Right hindlimb (tissue), 1 donor: Measurements from ENCODE around the gene LRRC75A.
"Not testable (repeated sequence)": the region's sequence is repeated elsewhere in the genome, so short reads cannot be mapped to it uniquely, and the experiment has no call there.

Experiments used
- DNase-seq: peaks from one replicate; pipeline ENCODE4 v3.0.0-alpha.2; 2018

Gene LRRC75A

DNA sequence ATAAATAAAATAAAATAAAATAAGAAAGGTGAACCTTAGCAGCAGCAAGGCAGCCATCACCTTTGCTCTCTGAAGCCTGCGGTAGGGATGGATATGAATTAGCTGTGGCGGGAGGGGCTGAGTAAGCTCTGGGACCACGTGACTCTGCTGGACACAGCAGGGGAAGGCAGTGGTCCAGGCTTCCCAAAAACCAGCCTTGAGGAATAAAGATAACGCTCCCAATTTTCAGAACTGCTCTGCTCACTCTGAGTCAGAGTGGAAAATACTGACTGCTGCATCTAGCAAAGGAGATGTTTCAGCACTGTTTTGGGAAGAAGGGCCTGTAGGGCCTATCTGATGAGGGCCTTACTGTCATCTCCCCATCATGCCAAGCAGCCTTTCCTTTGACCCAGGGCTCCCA lies 96.1 kb downstream of the LRRC75A start:
- not testable (repeated sequence) for DNase-seq

DNA sequence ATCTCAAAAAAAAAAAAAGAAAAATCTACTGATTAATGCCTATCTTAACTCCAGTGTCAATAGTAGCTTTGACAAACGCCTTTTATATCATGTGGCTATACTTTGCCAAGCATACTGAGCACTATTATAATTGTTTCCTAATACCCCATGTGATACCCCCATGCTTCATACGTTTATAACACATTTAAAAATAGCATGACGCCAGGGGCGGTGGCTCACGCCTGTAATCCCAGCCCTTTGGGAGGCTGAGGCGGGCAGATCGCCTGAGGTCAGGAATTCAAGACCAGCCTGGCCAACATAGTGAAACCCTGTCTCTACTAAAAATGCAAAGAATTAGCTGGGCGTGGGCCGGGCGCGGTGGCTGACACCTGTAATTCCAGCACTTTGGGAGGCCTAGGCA lies 99.5 kb downstream of the LRRC75A start:
- DNase-seq, result not testable (repeated sequence)
